ENCODE data around the gene TRAK1.
A peak's percentile ranks its signal among the peaks of the same experiment; 100 is the strongest.

TRAK1 gene

GRCh38 chr3:42078677-42079076 is 12.5 kb upstream of the TRAK1 start:
- Histone ChIP-seq H3K27me3 (replicated peaks; ENCODE audit: insufficient read depth, low read length) (no peaks in the 10 kb centered on the region), H3K4me2 (ENCODE audit: low read depth, low read length) (no peak overlapping the region), H4K20me1 (ENCODE audit: insufficient read depth, low read length) (0 out of 2 replicates have a peak, but pooled peaks cover 3% of the 10 kb centered on the region), H3K4me1 (ENCODE audit: low read length) (peaks cover 34% of the 10 kb centered on the region), H3K9me3 (replicated peaks; ENCODE audit: insufficient read depth, low read length) (no peaks in the 10 kb centered on the region), H3F3A (ENCODE audit: insufficient read depth, low read length) (0 out of 2 replicates have a peak, but pooled peaks cover 14% of the 10 kb centered on the region), H2AFZ (ENCODE audit: low read length) (no peak overlapping the region), H3K9me2 (replicated peaks; ENCODE audit: insufficient read depth, low read length) (no peaks in the 10 kb centered on the region), H3K4me3 (ENCODE audit: low read length) (no peak overlapping the region), H3K36me3 (replicated peaks; ENCODE audit: insufficient read depth, low read length) (no peaks in the 10 kb centered on the region), H3K27ac (ENCODE audit: low read length) (no peak overlapping the region), H3K79me2 (ENCODE audit: low read length) (peaks cover 94% of the 10 kb centered on the region), H3K9ac (ENCODE audit: low read length) (no peak overlapping the region)
- DNase-seq: no peak
- TF ChIP-seq EZH2phosphoT487 (IDR thresholded peaks at IDR 0.05; ENCODE audit: low read length) (no peak), CTCF (IDR thresholded peaks at IDR 0.05; ENCODE audit: low read length) (no peak), EZH2 (optimal IDR thresholded peaks at IDR 0.05; ENCODE audit: low read depth, low read length) (no peak)

- peaks cover 34% of the 10 kb centered on the region for H3K4me1 ChIP-seq (ENCODE audit: low read length)
- no peak overlapping the region for H2AFZ ChIP-seq (ENCODE audit: low read length)
- TF ChIP-seq EZH2phosphoT487 (IDR thresholded peaks at IDR 0.05; ENCODE audit: low read length) (no peak), EZH2 (optimal IDR thresholded peaks at IDR 0.05; ENCODE audit: low read depth, low read length) (no peak), CTCF (IDR thresholded peaks at IDR 0.05; ENCODE audit: low read length) (no peak)
- H3K9ac ChIP-seq (ENCODE audit: low read length): no peak overlapping the region
- no peaks in the 10 kb centered on the region for H3K27me3 ChIP-seq (replicated peaks; ENCODE audit: insufficient read depth, low read length)
- H3K4me2 ChIP-seq (ENCODE audit: low read depth, low read length): peak overlapping the region; percentile 13; the same call in 1 of the 2 replicates
- H3K36me3 ChIP-seq (replicated peaks; ENCODE audit: insufficient read depth, low read length): no peaks in the 10 kb centered on the region
- no peaks in the 10 kb centered on the region for H3K9me2 ChIP-seq (replicated peaks; ENCODE audit: insufficient read depth, low read length)
- H3F3A ChIP-seq (ENCODE audit: insufficient read depth, low read length): 0 out of 2 replicates have a peak, but pooled peaks cover 14% of the 10 kb centered on the region
- peaks cover 93% of the 10 kb centered on the region for H3K79me2 ChIP-seq (ENCODE audit: low read length)
- H3K4me3 ChIP-seq (ENCODE audit: low read length): no peak overlapping the region
- H3K27ac ChIP-seq (ENCODE audit: low read length): no peak overlapping the region
- H3K9me3 ChIP-seq (replicated peaks; ENCODE audit: insufficient read depth, low read length): no peaks in the 10 kb centered on the region
- DNase-seq: no peak
- H4K20me1 ChIP-seq (ENCODE audit: insufficient read depth, low read length): 0 out of 2 replicates have a peak, but pooled peaks cover 3% of the 10 kb centered on the region
These were observed 11.3 kb upstream of the TRAK1 start for GRCh38 chr3:42079701-42080452.

- no peaks in the 10 kb centered on the region for H3K36me3 ChIP-seq (replicated peaks; ENCODE audit: insufficient read depth, low read length)
These were observed 10.7 kb upstream of the TRAK1 start for GRCh38 chr3:42080453-42080872.

More at GRCh38 chr3:42080453-42080872, 10.7 kb upstream of the TRAK1 start:
- Histone ChIP-seq H3K4me3 (ENCODE audit: low read length) (no peak overlapping the region), H4K20me1 (ENCODE audit: insufficient read depth, low read length) (0 out of 2 replicates have a peak, but pooled peaks cover 3% of the 10 kb centered on the region), H3K27me3 (replicated peaks; ENCODE audit: insufficient read depth, low read length) (no peaks in the 10 kb centered on the region), H3K9ac (ENCODE audit: low read length) (no peak overlapping the region), H3K79me2 (ENCODE audit: low read length) (peaks cover 93% of the 10 kb centered on the region), H3K4me2 (ENCODE audit: low read depth, low read length) (peak overlapping the region; percentile 13; the same call in 1 of the 2 replicates), H2AFZ (ENCODE audit: low read length) (no peak overlapping the region), H3F3A (ENCODE audit: insufficient read depth, low read length) (0 out of 2 replicates have a peak, but pooled peaks cover 14% of the 10 kb centered on the region), H3K27ac (ENCODE audit: low read length) (no peak overlapping the region), H3K9me3 (replicated peaks; ENCODE audit: insufficient read depth, low read length) (no peaks in the 10 kb centered on the region), H3K9me2 (replicated peaks; ENCODE audit: insufficient read depth, low read length) (no peaks in the 10 kb centered on the region), H3K4me1 (ENCODE audit: low read length) (peaks cover 34% of the 10 kb centered on the region)
- DNase-seq: no peak
- TF ChIP-seq EZH2phosphoT487 (IDR thresholded peaks at IDR 0.05; ENCODE audit: low read length) (no peak), CTCF (IDR thresholded peaks at IDR 0.05; ENCODE audit: low read length) (no peak), EZH2 (optimal IDR thresholded peaks at IDR 0.05; ENCODE audit: low read depth, low read length) (no peak)

Measured in MM.1S (cell line).